NCI-H345 treated with DMSO at 0.1 percent for 48 hours (cell line): ENCODE results near the gene PSG3.
"Not testable (repeated sequence)": the region's sequence is repeated elsewhere in the genome, so short reads cannot be mapped to it uniquely, and the experiment has no call there.

ENCODE experiments used
- DNase-seq: peaks from one replicate; lab custom pipeline; 2025; ENCODE audit not compliant: unreplicated experiment; lab: John Stamatoyannopoulos, UW

PSG3 gene

DNA sequence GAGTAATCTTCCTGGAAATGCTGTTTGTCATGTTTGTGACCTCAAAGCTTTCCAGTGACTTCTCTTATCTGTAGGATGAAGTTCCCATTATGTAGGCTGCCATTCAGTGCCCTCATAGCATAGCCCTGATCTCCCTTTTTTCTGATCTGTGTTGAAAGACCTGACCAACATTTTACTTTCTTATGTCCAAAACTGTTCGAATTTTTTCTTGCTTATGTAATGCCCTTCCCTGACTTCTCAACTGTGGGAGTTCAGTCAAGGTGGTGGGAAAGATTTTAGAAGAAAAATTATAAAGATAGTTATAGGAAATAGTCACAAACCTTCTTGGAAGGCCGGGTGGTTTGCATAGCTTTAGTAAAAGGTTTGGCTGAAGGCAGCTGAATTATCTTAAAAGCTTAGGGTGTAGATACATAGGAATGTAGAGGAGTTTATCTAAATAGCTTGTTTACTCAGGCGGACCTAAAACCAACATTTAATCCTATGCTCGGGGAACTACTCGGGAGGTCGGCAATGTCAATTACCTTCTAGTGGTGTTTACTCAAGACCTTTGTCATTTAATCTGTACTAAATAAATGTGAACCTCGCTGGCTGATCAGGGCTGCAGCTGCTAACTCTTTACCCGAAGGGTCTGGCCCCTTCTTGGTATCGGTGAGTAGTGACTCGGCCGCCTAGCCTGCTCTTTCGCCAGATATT, 44.3 kb downstream of the PSG3 start:
- DNase-seq: no peak

DNA sequence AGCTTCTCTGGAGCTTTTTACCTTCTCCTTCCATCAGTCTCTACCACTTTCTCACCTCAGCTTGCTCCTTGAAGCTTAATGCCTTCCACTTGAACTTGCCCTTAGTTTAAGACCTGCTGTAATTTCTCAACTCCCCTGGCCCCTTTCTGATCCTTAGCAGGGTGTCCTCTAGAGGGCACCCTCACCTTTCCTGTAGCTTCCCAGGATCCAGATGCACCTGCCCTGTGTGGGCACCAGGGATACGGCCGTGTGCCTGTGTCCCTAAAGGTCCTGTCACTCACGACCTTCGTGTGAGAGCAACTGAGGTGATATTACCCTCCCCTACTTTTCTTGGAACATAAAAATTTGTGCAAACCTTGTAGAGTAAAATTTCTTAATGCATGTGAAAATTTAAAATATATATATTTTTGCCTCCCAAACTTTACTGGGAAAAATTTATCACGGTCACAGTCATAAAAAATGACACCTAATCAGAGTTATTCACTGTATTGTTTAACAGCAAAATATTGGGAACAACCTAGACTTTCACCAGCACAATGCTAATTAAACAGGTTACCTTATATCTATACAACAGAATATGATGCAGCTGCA, 46.4 kb downstream of the PSG3 start:
- peak; percentile 4 for DNase-seq

- no peak for DNase-seq
Measured at GRCh38 chr19:42683917-42684513, 56.3 kb downstream of the PSG3 start.

- DNase-seq: not testable (repeated sequence)
Measured at GRCh38 chr19:42676326-42676725, 64.0 kb downstream of the PSG3 start.

DNA sequence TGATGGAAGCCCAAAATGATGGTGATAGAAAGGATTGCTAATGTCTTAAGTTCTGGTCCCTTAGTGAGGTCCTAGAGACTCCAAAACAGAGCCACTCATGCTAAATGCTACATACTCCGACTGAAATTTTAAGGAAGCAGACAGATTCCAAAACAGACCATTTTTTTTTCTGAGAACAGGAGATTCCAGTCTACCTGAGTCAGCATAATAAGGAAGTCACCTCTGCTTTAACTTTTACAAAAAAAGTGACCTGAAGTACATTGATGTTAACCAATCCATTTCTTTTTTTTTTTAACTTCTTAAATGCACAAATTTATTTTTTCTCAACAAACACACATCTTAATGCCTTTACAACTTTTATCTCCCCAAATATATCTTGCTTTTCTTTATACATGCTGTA, 65.7 kb downstream of the PSG3 start:
- DNase-seq: not testable (repeated sequence)
